Lower leg skin (tissue), 4 donors: ENCODE measurements around the gene POLK. TPM values are rescaled to one million over a fixed set of nuclear protein-coding genes. Genes with fewer than 3 reads are reported as not detected.

Experiments used
- DNase-seq, 2 donors: peaks; one replicate each; pipeline ENCODE4 v3.0.0-alpha.2; 2019; ENCODE audit warnings: low spot score in 2 of 2
- H3K4me3 ChIP-seq: fragments of 200-600 bp; sonication (generic); 2 replicates; pipeline ENCODE4 v1.5.1; 2017; ENCODE audit warnings: mild to moderate bottlenecking, low read depth; ENCODE audit not compliant: poor library complexity, severe bottlenecking
- CTCF ChIP-seq, 3 donors: fragments of 450-650 bp; IDR thresholded peaks; one replicate each; pipeline ENCODE4 v1.5.1; 2016; ENCODE audit warnings: antibody characterized with exemption in 3 of 3, mild to moderate bottlenecking in 3 of 3, moderate library complexity in 2 of 3
- POLR2A ChIP-seq, 2 donors: fragments of 450-650 bp; IDR thresholded peaks; one replicate each; pipeline ENCODE4 v1.6.1; 2016 to 2017; ENCODE audit warnings: antibody characterized with exemption in 2 of 2, mild to moderate bottlenecking in 1 of 2, moderate library complexity in 1 of 2
- WGBS, 2 donors: methylation state at CpG; one replicate each; pipeline ENCODE4 v1.1.5; 2018; 5-methylcytosine and 5-hydroxymethylcytosine counted together
- intact Hi-C: fragments of 100-400 bp; cut with DNase I; formaldehyde crosslinking; loops from one replicate; pipeline ENCODE4 v1.15.0; 2023; ENCODE audit warnings: low total_unique reads
- total RNA-seq, 4 donors: library from RNA; depleted of rRNA; stranded (reverse); fragments of >200 nt; gene quantifications; one replicate each; pipeline ENCODE4 v1.1.0, GENCODE V29; 2016

The POLK gene
- total RNA-seq, 4 donors from 2014 or later, result 18.0 to 24.9 (median 19.7) TPM

GRCh38 chr5:75627801-75628200 is 116.1 kb downstream of the POLK start:
- WGBS, 2 donors, result 92 to 97% methylated on average over 1 of the region's 1 CpG
- intact Hi-C loops, result no loop called here
- no peak overlapping the region for H3K4me3 ChIP-seq
- no peak for TF ChIP-seq POLR2A (IDR thresholded peaks at IDR 0.05)
- no peak for TF ChIP-seq CTCF (IDR thresholded peaks at IDR 0.05)
- DNase-seq, result no peak

- WGBS, 2 donors, result 88 to 92% methylated on average over 2 of the region's 2 CpGs
Measured at GRCh38 chr5:75630875-75631274, 119.2 kb downstream of the POLK start.

GRCh38 chr5:75632321-75632720 is 120.6 kb downstream of the POLK start:
- intact Hi-C loops, result no loop called here
- H3K4me3 ChIP-seq, result no peak overlapping the region
- 94 to 100% methylated on average over 1 of the region's 1 CpG for WGBS, 2 donors
- no peak for DNase-seq
- TF ChIP-seq POLR2A (IDR thresholded peaks at IDR 0.05) (no peak), CTCF (IDR thresholded peaks at IDR 0.05) (no peak)

More at GRCh38 chr5:75630875-75631274, 119.2 kb downstream of the POLK start:
- DNase-seq, result no peak
- TF ChIP-seq CTCF (IDR thresholded peaks at IDR 0.05) (no peak), POLR2A (IDR thresholded peaks at IDR 0.05) (no peak)
- no peak overlapping the region for H3K4me3 ChIP-seq
- intact Hi-C loops, result no loop called here

GRCh38 chr5:75637949-75638348 is 126.3 kb downstream of the POLK start:
- TF ChIP-seq POLR2A (IDR thresholded peaks at IDR 0.05) (no peak), CTCF (IDR thresholded peaks at IDR 0.05) (no peak)
- WGBS, 2 donors, result 32 to 62% methylated on average over 1 of the region's 1 CpG
- no peak for DNase-seq
- intact Hi-C loops, result no loop called here
- H3K4me3 ChIP-seq, result no peak overlapping the region

- WGBS, 2 donors, result 77 to 83% methylated on average over 3 of the region's 3 CpGs
- intact Hi-C loops, result no loop called here
Measured at GRCh38 chr5:75639535-75640311, 128.0 kb downstream of the POLK start.

More at GRCh38 chr5:75639535-75640311, 128.0 kb downstream of the POLK start:
- H3K4me3 ChIP-seq, result no peak overlapping the region
- DNase-seq, result no peak
- no peak for TF ChIP-seq CTCF (IDR thresholded peaks at IDR 0.05)
- no peak for TF ChIP-seq POLR2A (IDR thresholded peaks at IDR 0.05)
